Measurements from ENCODE around the gene AP2A2.

DNA sequence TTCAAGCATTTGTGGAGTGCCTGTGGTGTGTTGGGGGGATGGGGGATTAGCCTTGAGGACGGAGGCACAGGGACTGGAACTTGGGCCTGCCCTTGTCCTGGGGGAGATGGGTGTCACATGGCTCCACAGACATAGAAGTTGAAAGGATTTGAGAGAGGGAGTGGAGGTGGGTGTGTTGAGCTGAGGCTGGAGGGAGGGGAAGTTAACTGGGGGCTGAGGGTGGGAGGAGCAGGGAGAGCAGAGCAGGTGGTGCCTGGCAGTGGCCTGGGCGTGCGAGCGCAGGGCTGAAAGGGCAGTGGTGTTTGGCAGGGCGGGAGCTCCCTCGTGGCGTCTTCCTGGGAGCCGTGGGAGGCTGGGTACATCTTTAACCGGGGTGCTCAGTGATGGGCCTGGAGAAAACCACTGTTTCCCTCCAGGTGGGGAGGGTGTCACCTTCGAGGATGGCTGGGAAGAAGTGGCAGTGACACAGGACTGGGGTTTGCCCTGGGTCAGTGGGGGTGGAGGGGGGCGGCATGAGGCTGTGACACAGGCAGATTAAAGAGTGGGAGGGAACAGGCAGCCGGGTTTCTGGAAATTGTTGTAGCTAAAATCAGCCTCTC is 45.5 kb downstream of the AP2A2 start:
- TF ChIP-seq, protein P1, sequence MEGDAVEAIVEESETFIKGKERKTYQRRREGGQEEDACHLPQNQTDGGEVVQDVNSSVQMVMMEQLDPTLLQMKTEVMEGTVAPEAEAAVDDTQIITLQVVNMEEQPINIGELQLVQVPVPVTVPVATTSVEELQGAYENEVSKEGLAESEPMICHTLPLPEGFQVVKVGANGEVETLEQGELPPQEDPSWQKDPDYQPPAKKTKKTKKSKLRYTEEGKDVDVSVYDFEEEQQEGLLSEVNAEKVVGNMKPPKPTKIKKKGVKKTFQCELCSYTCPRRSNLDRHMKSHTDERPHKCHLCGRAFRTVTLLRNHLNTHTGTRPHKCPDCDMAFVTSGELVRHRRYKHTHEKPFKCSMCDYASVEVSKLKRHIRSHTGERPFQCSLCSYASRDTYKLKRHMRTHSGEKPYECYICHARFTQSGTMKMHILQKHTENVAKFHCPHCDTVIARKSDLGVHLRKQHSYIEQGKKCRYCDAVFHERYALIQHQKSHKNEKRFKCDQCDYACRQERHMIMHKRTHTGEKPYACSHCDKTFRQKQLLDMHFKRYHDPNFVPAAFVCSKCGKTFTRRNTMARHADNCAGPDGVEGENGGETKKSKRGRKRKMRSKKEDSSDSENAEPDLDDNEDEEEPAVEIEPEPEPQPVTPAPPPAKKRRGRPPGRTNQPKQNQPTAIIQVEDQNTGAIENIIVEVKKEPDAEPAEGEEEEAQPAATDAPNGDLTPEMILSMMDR (IDR thresholded peaks at IDR 0.05), result no peak
- TF ChIP-seq EP300 (IDR thresholded peaks at IDR 0.05) (no peak), POLR2A (IDR thresholded peaks at IDR 0.05; ENCODE audit: low read depth) (no peak)
